Measurements from ENCODE around the gene SH3BP5L.

SH3BP5L gene

DNA sequence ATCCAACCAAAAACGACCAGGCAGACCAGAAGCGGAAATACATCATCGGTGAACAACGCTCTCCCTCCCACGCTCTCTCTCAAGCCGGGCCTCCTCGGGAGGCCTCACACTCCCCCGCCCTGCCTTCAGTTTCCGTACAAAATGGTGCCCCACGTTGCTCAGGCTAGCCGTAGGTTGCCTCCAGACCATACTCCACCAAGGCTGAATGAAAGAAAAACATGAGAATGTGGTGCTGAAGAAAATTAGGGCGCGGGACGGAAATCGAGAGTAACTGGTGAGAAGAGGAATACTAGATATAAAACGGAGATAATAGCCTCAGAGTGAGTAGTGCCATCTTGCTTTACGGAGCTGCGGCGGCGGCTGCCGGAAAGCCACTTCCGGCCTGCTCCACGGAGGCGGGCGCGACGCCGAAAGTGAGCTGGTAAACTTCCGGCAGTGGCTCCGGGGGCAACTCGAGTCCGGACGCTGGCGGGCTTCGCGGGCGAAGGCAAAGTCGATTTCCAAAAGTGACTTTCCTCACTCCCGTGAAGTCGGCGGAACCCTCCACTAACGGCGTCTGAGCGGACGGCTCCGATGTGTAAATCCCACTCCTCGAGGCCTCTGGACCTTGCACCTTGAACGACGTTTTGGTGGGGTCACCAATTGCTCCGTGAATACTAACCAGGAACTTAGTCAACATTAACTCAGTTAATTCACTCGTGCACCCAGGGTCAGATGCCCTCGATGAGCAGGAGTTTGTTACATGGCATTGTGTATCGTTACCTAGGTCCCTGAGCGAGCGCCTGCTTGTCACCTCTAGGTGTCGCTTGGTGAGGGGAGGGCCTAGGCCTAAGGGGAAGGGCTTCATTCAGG, at the start of gene SH3BP5L:
SH3BP5L (minus strand) TSS at position 7 of the 852 bp plus-strand sequence. CDS start 980 bp downstream, outside the sequence.
- peaks cover 12% of the 10 kb centered on the region for H3K36me3 ChIP-seq (ENCODE audit: control insufficient read depth, low read depth, low read length)
- H3K4me1 ChIP-seq (ENCODE audit: control insufficient read depth, low read depth, low read length): no peaks in the 10 kb centered on the region
- H3K4me3 ChIP-seq (ENCODE audit: low read length): peak within 1 kb of the TSS; percentile 89
- no peaks in the 10 kb centered on the region for H3K27me3 ChIP-seq (ENCODE audit: control insufficient read depth, insufficient read depth, low read length)
- peak within 1 kb of the TSS; percentile 87 for H3K9ac ChIP-seq (ENCODE audit: low read length)
- H3K9me3 ChIP-seq (ENCODE audit: control insufficient read depth, low read depth, low read length): no peaks in the 10 kb centered on the region
- peak within 1 kb of the TSS; percentile 99 for H3K27ac ChIP-seq (ENCODE audit: low read length)

DNA sequence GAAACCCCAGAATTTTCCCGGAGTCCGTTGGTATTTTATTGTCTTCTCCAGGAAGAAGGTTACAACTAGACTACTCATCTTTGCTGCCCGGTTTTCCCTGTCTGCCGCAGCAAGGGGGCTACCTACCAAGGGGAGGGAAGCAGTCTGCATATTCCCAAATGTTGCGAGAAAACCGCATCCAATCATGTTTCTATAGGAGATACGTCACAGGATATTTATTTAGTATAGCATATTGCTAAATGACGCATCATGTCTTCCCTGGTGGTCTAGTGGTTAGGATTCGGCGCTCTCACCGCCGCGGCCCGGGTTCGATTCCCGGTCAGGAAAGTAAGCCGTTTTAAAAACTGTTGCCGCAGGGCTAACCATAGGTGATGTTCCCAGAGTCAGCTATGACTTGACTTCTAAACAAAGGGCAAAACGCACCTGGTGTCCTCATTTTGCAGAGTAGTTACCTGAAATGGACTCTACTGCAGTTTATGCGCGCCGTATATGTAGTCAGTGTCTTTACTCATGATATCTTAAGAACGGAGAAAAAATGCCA, 48.3 kb upstream of the SH3BP5L start:
- H3K27ac ChIP-seq (ENCODE audit: low read length): no peak overlapping the region
- H3K9ac ChIP-seq (ENCODE audit: low read length): no peak overlapping the region

DNA sequence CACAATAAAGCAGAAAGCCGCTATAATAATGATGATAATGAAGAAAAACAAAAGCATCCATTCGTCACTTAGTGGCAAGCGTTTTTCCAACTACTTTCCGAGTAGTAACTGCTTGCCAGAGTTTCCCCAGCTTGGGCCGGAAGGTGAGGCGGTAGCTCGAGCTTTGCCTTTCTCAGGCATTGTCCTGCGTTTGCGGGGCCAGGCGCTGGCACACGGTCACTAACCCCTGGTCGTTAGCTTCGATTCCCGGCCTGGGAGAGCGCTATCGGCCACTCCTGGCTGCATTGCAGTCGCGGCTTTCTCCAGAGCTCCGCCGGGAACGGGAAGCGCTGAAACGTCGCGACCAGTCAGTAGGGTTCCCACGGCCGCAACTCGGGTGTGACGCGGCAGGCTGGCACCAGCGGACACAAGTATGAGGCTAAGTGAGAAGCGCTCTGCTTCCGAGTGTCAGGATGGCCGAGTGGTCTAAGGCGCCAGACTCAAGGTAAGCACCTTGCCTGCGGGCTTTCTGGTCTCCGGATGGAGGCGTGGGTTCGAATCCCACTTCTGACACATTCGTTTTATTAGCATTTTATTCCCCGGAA, 47.8 kb upstream of the SH3BP5L start:
- Histone ChIP-seq H3K4me3 (ENCODE audit: low read length) (peak overlapping the region; percentile 85), H3K9me3 (ENCODE audit: control insufficient read depth, low read depth, low read length) (no peaks in the 10 kb centered on the region), H3K36me3 (ENCODE audit: control insufficient read depth, low read depth, low read length) (no peaks in the 10 kb centered on the region), H3K9ac (ENCODE audit: low read length) (peak overlapping the region; percentile 73), H3K27me3 (ENCODE audit: control insufficient read depth, insufficient read depth, low read length) (no peaks in the 10 kb centered on the region), H3K4me1 (ENCODE audit: control insufficient read depth, low read depth, low read length) (no peaks in the 10 kb centered on the region), H3K27ac (ENCODE audit: low read length) (peak overlapping the region; percentile 22)

More for the DNA sequence above, 48.3 kb upstream of the SH3BP5L start:
- Histone ChIP-seq H3K36me3 (ENCODE audit: control insufficient read depth, low read depth, low read length) (no peaks in the 10 kb centered on the region), H3K27me3 (ENCODE audit: control insufficient read depth, insufficient read depth, low read length) (no peaks in the 10 kb centered on the region), H3K4me1 (ENCODE audit: control insufficient read depth, low read depth, low read length) (no peaks in the 10 kb centered on the region), H3K4me3 (ENCODE audit: low read length) (peak overlapping the region; percentile 85), H3K9me3 (ENCODE audit: control insufficient read depth, low read depth, low read length) (no peaks in the 10 kb centered on the region)

DNA sequence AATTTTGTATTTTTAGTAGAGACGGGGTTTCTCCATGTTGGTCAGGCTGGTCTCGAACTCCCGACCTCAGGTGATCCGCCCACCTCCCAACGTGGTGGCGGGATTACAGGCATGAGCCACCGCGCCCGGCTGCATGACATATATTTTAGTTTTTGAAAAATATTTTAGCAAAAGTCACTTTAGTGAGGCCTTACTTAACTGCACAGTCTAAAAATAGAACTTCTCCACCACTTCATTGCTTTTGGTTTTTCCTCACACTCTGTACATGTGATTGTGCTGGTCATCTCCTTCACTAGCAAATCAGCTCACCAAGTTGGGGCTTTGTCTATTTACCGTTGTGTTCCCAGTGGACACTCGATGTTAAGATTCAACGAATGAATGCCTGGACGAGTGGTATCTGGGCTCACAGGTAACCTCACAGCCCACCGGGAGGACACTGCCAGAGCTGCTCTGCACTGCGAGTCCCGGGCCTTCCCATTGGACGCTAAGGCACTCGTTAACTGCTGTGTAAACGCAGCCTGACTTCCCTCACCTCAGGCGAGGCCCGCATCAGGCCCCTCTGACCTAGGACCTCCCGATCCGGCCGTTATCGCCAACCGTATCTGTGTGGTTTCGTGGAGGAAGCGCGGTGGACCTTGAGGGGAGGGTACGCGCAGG, 47.2 kb upstream of the SH3BP5L start:
- peak overlapping the region; percentile 73 for H3K9ac ChIP-seq (ENCODE audit: low read length)
- H3K27me3 ChIP-seq (ENCODE audit: control insufficient read depth, insufficient read depth, low read length): no peaks in the 10 kb centered on the region
- no peaks in the 10 kb centered on the region for H3K9me3 ChIP-seq (ENCODE audit: control insufficient read depth, low read depth, low read length)
- H3K27ac ChIP-seq (ENCODE audit: low read length): peak overlapping the region; percentile 22
- no peaks in the 10 kb centered on the region for H3K36me3 ChIP-seq (ENCODE audit: control insufficient read depth, low read depth, low read length)
- H3K4me3 ChIP-seq (ENCODE audit: low read length): peak overlapping the region; percentile 85
- no peaks in the 10 kb centered on the region for H3K4me1 ChIP-seq (ENCODE audit: control insufficient read depth, low read depth, low read length)

DNA sequence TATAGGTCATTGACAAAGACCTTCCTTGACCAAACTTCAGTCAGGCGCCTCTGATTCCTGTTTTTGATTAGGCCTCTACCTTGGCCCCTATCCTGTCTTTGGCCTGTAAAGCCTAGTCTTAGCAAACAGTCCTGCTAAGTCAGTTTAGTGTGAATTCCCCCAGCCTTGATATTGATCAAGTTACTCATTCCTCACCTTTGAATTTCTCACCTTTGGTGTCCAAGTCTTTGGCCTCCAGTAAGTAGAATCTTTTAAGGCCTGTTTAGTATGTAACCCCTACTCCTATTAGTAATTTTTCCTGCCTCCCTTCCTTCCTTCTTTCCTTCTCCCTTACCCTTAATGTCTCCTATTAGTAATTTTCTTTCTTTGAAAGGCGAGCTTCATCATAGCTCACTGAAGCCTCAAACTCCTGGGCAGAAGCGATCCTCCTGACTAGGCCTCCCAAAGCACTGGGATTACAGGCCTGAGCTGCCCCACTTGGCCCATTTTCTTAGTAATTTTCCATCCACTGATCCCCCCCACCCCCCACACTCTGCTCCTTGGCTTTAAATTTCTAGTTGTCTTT, 46.2 kb upstream of the SH3BP5L start:
- H3K9ac ChIP-seq (ENCODE audit: low read length): no peak overlapping the region
- H3K4me3 ChIP-seq (ENCODE audit: low read length): peak overlapping the region; percentile 85
- H3K27me3 ChIP-seq (ENCODE audit: control insufficient read depth, insufficient read depth, low read length): no peaks in the 10 kb centered on the region
- H3K4me1 ChIP-seq (ENCODE audit: control insufficient read depth, low read depth, low read length): no peaks in the 10 kb centered on the region
- H3K9me3 ChIP-seq (ENCODE audit: control insufficient read depth, low read depth, low read length): no peaks in the 10 kb centered on the region
- H3K27ac ChIP-seq (ENCODE audit: low read length): no peak overlapping the region
- H3K36me3 ChIP-seq (ENCODE audit: control insufficient read depth, low read depth, low read length): no peaks in the 10 kb centered on the region

DNA sequence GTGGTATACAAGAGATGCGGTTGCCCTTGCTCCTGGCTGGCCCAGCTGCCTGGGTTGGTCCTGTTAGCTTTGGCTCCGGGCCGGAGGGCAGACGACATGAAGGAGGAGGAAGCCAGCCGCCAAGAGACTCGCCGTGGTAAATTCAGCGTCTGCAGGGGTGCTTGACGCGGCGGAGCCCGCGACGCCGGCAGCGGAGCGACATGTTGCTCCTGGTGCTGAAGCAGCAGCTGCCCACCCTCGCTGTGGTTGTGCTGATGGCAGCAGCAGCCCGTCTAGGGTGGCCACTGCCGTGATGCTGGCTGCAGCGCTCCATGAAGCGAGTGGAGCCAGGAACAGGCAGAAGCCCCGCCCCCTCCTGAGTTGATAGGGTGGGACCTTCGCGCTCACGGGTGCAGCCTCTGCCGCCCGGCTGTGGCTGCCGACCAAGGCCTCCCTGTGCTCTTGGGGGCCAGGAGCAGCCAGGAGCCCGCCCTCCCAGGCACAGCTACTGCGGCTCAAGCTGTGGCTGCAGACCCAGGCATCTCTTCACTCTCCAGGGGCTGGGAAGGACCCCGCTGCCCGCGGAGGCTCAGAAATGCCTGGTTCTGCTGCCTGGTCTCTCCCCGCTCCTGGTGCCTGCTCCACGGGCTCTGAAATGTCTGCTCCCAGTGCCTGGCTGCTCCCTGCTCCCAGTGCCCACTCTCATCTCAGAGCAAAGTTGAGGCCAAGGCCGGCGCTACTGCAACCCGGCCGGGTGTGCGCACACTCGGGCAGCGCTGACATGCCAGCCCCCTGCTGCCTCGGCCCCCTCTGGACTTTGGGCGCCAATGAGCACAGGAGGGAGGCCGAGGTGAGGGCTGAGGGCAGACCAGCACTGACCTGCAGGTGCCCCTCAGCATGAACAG, 37.5 kb upstream of the SH3BP5L start:
- peaks cover 44% of the 10 kb centered on the region for H3K27me3 ChIP-seq (ENCODE audit: control insufficient read depth, insufficient read depth, low read length)
- no peaks in the 10 kb centered on the region for H3K36me3 ChIP-seq (ENCODE audit: control insufficient read depth, low read depth, low read length)
- H3K4me3 ChIP-seq (ENCODE audit: low read length): peak overlapping the region; percentile 76
- peak overlapping the region; percentile 30 for H3K9ac ChIP-seq (ENCODE audit: low read length)
- no peak overlapping the region for H3K27ac ChIP-seq (ENCODE audit: low read length)
- H3K9me3 ChIP-seq (ENCODE audit: control insufficient read depth, low read depth, low read length): no peaks in the 10 kb centered on the region
- peaks cover 5% of the 10 kb centered on the region for H3K4me1 ChIP-seq (ENCODE audit: control insufficient read depth, low read depth, low read length)

DNA sequence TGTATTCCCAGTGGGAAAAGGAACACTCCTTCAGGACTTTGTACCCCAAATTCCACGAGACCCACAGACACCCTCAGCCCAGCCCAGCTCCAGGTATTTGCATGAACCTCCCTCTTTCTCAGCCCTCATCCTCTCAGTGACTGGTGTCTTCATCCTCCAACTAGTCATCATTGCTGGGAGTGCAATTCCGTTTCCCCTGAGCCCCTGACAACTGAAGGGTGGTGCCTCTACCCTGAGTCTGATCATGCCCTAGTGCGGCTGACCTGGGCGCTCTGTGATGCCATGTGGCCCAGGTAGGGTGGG, 36.9 kb upstream of the SH3BP5L start:
- H3K4me3 ChIP-seq (ENCODE audit: low read length): peak overlapping the region; percentile 76
- H3K9ac ChIP-seq (ENCODE audit: low read length): no peak overlapping the region
- no peaks in the 10 kb centered on the region for H3K36me3 ChIP-seq (ENCODE audit: control insufficient read depth, low read depth, low read length)
- H3K27me3 ChIP-seq (ENCODE audit: control insufficient read depth, insufficient read depth, low read length): peaks cover 44% of the 10 kb centered on the region
- no peaks in the 10 kb centered on the region for H3K9me3 ChIP-seq (ENCODE audit: control insufficient read depth, low read depth, low read length)
- no peak overlapping the region for H3K27ac ChIP-seq (ENCODE audit: low read length)
- H3K4me1 ChIP-seq (ENCODE audit: control insufficient read depth, low read depth, low read length): peaks cover 6% of the 10 kb centered on the region

DNA sequence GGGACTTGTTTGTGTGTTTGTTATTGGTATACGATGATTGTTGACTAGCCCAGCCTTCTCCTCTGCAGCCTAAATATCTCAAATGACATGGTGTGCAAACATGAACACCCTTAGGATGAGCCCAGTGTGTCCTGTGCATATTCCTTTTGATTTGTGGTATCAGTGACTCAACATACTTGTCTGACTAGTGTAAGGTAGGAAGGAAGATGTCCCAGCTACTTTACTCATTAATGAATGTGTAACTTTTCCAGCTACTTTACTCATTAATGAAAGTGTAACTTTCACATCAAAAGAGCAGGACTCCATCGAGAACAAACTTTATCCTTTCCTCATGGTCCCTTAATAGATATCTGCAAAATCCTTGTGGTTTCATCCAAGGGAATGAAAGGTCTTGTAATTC, 35.9 kb upstream of the SH3BP5L start:
- no peaks in the 10 kb centered on the region for H3K9me3 ChIP-seq (ENCODE audit: control insufficient read depth, low read depth, low read length)
- peaks cover 44% of the 10 kb centered on the region for H3K27me3 ChIP-seq (ENCODE audit: control insufficient read depth, insufficient read depth, low read length)
- H3K4me3 ChIP-seq (ENCODE audit: low read length): no peak overlapping the region
- H3K4me1 ChIP-seq (ENCODE audit: control insufficient read depth, low read depth, low read length): peaks cover 10% of the 10 kb centered on the region
- H3K9ac ChIP-seq (ENCODE audit: low read length): no peak overlapping the region
- no peaks in the 10 kb centered on the region for H3K36me3 ChIP-seq (ENCODE audit: control insufficient read depth, low read depth, low read length)
- no peak overlapping the region for H3K27ac ChIP-seq (ENCODE audit: low read length)

DNA sequence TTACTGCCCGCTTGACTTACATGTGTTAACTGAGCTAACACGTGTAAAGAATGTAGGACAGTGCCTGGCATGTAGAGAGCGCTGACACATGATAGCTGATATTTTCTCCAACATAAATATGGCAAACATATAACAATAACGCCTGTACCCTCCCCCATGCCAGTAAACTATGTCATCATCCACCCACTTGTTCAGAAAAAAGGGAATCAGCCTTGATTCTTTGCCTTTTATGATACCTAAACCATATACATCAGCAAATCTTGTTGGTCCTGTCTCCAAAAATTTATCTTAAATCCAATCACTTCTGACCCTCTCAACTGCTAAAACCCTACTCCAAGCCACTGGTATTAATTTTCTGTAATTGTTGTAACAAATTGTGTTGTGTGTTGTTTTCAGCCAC, 34.3 kb upstream of the SH3BP5L start:
- H3K4me1 ChIP-seq (ENCODE audit: control insufficient read depth, low read depth, low read length): peaks cover 10% of the 10 kb centered on the region
- H3K27me3 ChIP-seq (ENCODE audit: control insufficient read depth, insufficient read depth, low read length): peaks cover 44% of the 10 kb centered on the region
- peak overlapping the region; percentile 59 for H3K4me3 ChIP-seq (ENCODE audit: low read length)
- no peak overlapping the region for H3K9ac ChIP-seq (ENCODE audit: low read length)
- no peaks in the 10 kb centered on the region for H3K9me3 ChIP-seq (ENCODE audit: control insufficient read depth, low read depth, low read length)
- peaks cover 3% of the 10 kb centered on the region for H3K36me3 ChIP-seq (ENCODE audit: control insufficient read depth, low read depth, low read length)
- H3K27ac ChIP-seq (ENCODE audit: low read length): no peak overlapping the region

DNA sequence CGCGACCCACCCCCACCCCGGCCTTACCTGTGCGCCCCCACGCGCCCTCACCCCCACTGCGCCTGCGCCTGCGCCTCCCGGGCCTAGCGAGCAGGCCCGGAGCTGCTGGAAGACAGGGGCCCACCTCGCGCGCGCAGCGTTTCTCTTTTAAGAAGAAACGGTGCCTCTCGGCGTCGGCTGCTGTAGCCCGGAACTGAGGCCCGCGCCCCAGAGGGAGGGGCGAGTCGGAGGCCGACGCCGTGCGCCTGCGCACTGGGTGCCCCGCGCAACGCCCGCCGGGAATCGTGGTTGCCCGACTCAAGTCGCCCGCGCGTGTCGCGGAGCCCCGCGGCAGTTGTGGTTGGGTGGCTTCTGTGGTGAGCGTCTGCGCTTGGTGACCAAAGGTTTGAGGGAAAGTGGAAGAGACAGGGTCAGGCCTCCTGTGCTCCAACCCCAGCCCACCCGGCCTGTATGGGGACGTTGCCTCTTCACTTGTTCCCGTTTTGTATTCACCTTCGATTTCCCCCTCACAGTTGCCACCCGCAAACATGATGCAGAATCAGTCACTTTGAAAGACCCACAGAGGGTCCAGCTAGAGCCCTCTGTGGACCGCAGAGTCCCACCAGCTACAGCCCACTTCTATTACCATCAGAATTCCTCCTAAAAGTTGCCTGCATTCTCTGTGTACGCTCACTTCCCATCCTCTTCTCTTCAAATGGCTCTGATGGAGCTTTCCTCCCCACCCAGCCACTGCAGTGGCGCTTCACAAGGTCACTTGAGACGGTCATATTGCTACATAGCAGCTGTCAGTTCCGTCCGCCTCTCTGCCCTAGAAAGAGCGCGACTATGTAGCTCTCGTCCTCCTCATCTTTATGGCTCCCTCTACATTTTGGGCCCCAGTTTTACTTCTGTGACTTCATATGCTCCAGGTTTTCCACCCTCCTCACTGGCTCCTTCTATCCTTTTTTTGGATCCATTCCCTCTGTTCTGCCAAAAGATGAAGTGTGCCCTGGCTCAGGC, 33.5 kb upstream of the SH3BP5L start, which contains the start of gene ZNF692:
ZNF692 (minus strand) TSS at position 195 of the 999 bp plus-strand sequence. CDS start 776 bp downstream, outside the sequence.
- Histone ChIP-seq H3K27ac (ENCODE audit: low read length) (peak within 1 kb of the TSS; percentile 55), H3K4me1 (ENCODE audit: control insufficient read depth, low read depth, low read length) (peaks cover 10% of the 10 kb centered on the region), H3K4me3 (ENCODE audit: low read length) (peak within 1 kb of the TSS; percentile 59), H3K9ac (ENCODE audit: low read length) (peak within 1 kb of the TSS; percentile 68), H3K9me3 (ENCODE audit: control insufficient read depth, low read depth, low read length) (no peaks in the 10 kb centered on the region), H3K27me3 (ENCODE audit: control insufficient read depth, insufficient read depth, low read length) (peaks cover 37% of the 10 kb centered on the region), H3K36me3 (ENCODE audit: control insufficient read depth, low read depth, low read length) (peaks cover 9% of the 10 kb centered on the region)

Data from iPS-18a (cell line).